Measurements from ENCODE around the gene ZNF469. TPM values are rescaled to one million over a fixed set of nuclear protein-coding genes. Genes with fewer than 3 reads are reported as not detected.

The ZNF469 gene
- total RNA-seq, 1 donor from 2014 or later: 0.94 TPM

GRCh38 chr16:88345721-88346560 is 36.8 kb upstream of the ZNF469 start:
- no peak for ATAC-seq (ENCODE audit: poor library complexity)
- intact Hi-C loops (cut with DNase I): no loop called here
- DNase-seq: peak; percentile 38

GRCh38 chr16:88346680-88347505 is 35.9 kb upstream of the ZNF469 start:
- peak; percentile 22 for DNase-seq
- intact Hi-C loops (cut with DNase I): no loop called here

DNA sequence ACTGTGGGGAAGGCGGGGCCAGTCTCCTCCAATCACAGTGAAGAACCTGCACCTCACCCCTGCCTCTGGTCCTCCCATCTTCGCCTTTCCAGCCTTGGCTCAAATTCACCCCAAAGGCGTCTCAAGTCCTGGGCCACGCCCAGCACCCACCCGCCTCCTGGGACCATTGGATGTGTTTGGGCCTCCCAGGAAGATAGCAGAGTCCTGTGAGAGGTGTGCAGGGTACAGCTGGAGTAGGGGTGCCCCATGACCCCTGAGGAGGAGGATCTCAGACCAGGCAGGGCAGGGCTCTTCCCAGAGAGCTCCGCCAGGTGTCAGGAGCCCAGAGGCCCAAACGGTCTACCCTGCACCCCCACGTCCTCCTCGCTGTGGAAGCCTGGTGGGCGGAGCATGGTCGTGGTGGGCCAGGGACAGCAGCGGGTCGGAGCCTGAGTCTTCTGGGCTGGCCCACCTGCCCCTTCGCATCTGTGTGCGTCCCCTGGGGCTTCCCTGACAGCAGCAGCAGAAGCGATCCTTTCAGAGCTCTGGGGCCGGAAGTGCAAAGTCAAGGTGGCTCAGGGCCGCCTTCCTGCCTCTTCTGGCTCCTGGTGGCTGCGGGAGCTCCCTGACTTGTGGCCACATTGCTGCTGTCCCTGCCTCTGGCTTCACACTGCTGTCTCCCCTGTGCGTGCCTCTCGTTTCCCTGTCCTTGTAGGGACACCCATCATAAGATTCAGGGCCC is 34.9 kb upstream of the ZNF469 start:
- intact Hi-C loops (cut with DNase I): no loop called here

More at GRCh38 chr16:88346680-88347505, 35.9 kb upstream of the ZNF469 start:
- no peak for ATAC-seq (ENCODE audit: poor library complexity)

DNA sequence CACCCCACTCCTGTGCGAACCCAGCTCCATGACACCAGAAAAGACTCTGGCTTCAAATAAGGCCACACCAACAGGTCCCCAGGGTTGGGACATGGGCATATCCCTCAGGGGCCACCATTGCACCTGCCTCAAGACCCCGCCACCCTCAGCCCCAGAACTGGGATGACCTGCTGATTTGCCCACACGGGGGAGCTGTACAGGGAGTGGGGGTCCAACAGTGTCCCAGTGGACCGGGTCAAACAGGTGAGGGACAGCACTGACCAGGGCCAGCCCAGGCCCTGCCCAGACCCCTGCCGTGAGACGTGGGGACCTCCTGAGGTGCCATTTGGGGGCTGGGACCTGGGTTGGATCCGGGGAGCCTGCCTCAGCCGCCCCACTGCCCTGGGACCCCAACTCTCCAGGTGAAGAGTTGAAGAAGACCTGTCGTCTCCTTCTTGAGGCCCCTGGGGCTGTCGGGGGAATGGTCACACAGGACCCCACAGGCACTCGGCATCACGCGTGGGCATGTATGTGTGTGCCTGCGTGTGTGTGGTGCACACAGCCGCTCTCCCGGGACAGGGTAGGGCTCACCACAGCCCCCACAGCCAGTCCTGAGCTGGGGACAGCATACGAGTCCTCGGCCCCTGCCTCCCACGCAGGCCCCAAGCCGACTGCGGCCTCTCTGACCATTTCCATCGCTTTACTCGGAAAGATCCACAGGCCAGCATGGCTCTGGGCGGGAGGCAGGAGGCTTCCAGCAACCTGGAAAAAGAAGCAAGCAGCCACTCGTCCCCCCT is 34.2 kb upstream of the ZNF469 start:
- ATAC-seq (ENCODE audit: poor library complexity): no peak
- peak; percentile 37 for DNase-seq
- intact Hi-C loops (cut with DNase I): no loop called here

More for the DNA sequence above, 34.9 kb upstream of the ZNF469 start:
- peak; percentile 16 for DNase-seq
- ATAC-seq (ENCODE audit: poor library complexity): no peak

DNA sequence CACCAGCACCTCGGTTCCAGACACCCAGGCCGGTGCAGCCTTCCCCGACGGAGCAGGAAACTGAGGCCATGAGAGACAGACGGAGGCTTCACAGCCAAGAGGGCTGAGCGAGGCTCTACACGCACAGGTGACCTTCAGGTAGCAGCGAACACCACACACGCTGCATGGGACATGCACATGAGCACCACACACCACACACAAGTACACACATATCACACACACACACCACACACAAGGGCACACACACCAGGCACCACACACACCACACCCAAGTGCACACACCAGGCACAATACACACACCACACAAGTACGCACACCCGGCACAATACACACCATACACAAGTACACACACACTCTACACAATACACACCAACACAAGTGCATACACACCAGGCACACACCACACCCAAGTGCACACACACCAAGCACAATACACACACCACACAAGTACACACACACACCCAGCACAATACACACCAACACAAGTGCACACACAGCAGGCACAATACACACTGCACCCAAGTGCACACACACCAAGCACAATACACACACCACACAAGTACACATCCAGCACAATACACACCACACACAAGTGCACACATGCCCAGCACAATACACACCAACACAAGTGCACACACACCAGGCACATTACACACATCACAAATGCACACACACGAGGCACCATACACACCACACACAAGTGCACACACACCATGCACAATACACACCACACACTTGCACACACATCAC is 33.4 kb upstream of the ZNF469 start:
- ATAC-seq (ENCODE audit: poor library complexity) (no peak), DNase-seq (peak; percentile 23)
- intact Hi-C loops (cut with DNase I): no loop called here

DNA sequence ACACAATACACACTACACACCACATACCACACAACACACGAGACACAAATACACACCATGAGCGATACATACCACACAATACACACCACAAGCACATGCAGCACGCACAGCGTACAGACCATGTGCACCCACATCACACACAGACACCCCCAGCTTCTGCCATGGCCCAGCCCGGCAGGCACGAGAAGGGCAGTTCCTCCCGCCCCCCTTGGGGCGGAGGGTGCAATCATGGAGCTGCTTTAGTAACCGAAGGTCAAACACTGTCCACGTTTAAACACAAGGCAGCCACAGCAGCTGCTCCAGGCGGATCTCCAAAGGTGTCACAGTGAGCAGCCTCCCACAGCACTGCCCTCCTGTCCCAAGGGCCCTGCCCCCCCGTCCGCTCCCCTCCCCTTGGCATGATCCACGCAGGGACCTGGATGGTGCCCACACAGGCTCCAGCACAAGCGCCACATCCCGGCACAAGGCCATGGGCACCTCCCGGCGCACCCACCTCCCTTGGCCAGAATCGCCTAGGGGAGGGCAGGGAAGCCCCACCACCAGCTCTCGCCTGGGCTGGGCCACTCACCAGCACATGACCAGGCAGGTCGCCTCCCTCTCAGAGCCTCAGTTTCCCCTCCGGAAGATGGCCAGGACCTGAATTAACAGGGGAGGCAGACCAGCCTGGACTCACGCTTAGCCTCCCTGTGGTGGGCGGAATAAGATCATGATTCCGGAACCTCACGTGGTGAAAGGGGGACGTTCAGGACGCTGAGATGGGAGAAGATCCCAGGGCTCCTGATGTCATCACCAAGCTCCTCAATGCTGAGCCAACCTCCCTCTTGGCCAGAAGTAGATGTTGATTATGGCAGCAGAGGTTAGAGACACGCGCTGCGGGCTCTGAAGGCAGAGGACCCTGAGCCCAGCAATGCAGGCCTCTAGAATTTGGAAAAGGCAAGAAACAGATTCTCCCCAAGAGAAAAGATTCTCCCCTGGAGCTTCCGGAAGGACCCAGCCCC is 32.6 kb upstream of the ZNF469 start:
- ATAC-seq (ENCODE audit: poor library complexity) (no peak), DNase-seq (peak; percentile 28)
- intact Hi-C loops (cut with DNase I): no loop called here

DNA sequence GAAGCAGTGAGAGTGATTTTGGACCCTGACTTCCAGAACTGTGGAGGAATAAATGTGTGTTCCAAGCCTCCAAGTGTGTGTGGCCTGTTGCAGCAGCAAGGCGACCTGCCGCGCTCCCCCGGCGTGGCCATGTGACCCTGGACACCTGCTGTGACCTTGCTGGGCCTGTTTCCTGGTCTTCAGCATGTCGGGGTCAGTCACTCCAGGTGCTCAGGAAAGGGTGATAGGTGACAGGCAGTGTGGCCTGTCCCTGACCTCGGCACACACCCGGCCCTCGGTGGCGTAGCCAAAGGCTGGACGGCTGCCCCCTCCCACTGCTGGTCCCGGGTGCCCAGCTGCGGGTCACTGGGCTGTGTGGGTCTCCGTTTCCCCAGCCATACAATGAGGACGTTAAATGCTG is 31.8 kb upstream of the ZNF469 start:
- DNase-seq (peak; percentile 30), ATAC-seq (ENCODE audit: poor library complexity) (no peak)
- intact Hi-C loops (cut with DNase I): no loop called here

GRCh38 chr16:88351491-88352101 is 31.2 kb upstream of the ZNF469 start:
- ATAC-seq (ENCODE audit: poor library complexity) (no peak), DNase-seq (peak; percentile 33)
- intact Hi-C loops (cut with DNase I): no loop called here

DNA sequence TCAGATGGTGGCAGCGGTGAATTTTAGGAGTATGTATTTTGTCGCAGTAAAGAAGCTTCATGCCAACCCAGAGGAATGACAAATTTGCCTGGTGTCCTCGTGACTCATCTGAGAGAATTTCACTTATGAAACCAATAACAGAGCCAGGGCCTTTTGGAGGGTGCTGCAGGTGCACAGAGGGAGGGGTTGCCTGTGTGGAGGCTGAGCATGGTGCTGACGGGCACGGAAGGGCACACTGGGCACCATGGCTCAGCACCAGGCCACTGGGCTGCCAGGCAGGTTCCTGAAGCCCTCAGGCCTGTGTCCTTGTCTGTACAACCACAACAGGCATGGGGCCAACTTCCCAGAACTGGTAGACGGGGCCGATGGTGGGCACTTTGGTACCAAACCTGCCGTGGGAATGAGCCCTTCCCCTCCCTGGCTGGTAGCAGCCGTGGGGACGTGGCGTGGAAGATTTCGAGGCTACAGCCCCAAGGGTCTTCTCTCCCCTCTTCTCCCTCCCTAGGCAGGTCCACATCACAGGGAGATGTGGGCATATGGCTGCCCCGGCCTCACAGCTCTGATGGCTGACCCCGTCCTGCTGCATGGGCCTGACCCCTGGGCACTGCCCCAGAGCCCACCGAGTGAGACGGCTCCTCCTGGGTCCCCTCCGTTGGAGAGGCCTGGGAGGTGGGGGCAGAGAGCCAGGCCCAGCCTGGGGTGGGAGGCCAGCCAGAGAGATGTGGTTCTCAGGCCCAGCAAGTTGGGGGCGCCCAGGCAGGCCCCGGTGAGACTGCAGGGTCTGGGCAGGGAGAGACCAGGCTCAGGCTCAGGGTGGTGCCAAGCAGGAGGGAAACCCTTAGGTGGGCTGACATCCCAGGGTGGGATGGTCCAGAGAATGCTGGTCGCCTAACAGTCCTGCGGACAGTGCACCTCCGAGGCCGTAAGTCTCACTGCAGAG is 30.2 kb upstream of the ZNF469 start:
- intact Hi-C loops (cut with DNase I): no loop called here
- DNase-seq (peak; percentile 10), ATAC-seq (ENCODE audit: poor library complexity) (no peak)

DNA sequence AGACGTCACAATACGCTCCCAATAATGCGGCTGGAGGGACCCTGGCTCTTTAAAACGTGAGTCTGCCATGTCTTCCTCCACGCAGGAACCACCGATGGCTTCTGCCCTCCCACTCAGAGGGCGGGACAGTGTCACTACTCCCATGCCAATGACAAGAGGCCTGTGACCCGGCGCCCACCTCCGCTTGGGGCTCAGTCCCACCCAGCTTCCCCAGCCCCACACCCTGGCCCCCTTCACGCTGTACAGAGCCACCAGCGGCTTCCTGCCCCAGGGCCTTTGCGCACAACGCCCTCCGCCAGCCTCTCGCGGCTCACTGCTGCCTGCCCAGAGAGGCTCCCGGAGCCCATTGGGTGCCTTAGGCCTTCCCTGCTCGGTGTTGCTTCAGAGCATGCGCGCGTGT is 29.5 kb upstream of the ZNF469 start:
- intact Hi-C loops (cut with DNase I): no loop called here
- DNase-seq (peak; percentile 33), ATAC-seq (ENCODE audit: poor library complexity) (no peak)

- ATAC-seq (ENCODE audit: poor library complexity): no peak
- peak; percentile 19 for DNase-seq
- intact Hi-C loops (cut with DNase I): no loop called here
These were observed 29.1 kb upstream of the ZNF469 start for GRCh38 chr16:88353691-88354090.

DNA sequence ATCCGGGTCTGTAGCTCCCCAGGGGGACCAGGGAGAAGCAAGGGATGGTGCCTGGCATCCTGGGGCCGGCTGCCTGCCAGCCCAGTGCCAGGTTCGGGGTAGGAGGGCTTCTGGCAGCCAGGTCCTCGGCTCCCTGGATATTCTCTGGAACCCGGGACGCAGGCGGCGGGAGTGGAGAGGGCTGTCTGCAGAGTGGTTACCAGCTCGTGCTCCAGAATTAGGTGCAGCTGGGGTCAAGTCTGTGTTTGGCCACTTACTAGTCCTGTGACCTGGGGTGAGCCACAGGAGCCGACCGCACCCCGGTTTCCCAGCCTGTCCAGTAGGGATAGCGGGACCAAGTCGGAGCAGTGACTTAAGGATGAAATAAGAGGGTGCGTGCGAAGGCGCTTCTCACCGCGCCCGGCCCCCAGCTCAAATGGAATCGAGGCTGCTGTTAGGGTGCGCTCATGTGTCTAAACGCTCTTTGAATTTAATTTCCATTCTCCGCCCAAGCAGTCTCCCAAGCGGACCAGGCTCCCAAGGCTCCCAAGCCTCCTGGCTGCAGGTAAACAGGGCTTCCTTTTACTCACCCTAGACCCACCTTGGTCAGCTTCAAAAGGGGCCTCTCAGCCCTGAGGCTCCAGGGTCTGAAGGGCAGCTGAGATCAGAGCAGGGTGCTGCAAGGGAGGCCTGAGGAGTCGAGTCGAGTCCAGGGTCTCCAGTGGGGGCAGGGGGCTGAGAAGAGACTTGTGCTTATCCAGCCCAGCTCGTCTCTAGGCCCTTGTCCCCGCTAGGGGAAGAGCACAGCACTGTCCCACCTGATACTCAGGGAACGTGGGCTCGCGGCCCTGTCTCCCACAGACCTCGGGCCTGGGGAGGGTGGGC is 28.3 kb upstream of the ZNF469 start:
- DNase-seq (peak; percentile 22), ATAC-seq (ENCODE audit: poor library complexity) (no peak)
- intact Hi-C loops (cut with DNase I): no loop called here

DNA sequence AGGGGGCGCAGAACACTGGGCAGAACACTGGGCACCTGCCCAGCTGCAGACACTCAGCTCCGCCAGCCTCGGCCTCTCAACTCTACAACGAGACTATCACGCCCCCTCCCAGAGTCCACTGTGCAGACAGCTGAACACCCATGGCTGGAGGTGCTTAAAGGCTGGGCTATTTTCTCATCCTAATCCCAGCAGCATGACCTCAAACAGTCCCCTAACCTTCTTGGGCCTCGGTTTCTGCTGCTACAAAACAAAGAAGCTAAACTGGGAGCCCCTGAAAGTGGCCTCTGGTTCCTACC is 27.7 kb upstream of the ZNF469 start:
- DNase-seq: no peak
- intact Hi-C loops (cut with DNase I): no loop called here
- no peak for ATAC-seq (ENCODE audit: poor library complexity)

DNA sequence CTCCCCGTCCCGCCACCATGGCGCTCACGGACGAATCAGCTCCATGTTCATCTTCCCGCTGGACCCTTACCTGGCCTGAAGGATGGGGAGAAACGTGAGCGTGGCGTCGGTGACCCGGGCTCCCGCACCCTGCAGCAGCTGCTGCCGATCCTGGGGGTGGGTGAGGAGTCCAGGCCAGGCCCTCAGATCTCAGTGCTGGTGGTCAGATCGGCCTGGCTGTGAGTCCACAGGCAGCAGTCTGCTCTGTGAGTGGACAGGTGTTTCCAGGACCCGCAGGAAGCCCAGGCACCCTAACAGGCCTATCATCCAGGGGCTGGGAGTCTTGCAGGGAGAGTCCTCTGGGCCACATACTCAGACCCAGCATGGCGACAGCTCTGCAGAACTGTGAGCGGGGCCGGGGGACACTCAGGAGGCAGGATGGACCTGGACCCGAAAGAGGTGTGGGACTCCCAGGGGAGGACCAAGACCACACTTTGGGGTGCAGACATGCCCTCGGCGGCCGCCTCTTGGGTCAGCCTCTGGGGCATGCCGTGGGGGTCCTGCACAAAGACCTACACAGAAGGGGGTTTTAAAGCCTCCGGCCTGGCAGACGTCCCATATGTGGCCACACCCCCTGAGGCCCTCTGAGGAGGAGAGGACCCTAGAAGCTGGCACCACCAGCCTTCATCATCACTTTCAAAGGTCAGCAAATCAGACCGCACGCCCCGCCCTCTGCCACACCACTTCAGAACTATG is 27.2 kb upstream of the ZNF469 start:
- intact Hi-C loops (cut with DNase I): no loop called here
- DNase-seq (peak; percentile 29), ATAC-seq (ENCODE audit: poor library complexity) (no peak)

Data from Right ventricle myocardium superior (tissue), 1 donor.